Activated naive CD4-positive, alpha-beta T cell treated with anti-CD3 and anti-CD28 coated beads, Interleukin-2, amount 50 U/mL, for 24 hours (primary cell): ENCODE measurements around the gene SARNP.

Source experiments
- H3K27ac Mint-ChIP-seq: one replicate; pipeline ENCODE4 v1.8.0; 2021; ENCODE audit warnings: mild to moderate bottlenecking, mixed read lengths
- H3K27me3 Mint-ChIP-seq: one replicate; pipeline ENCODE4 v1.8.0; 2021; ENCODE audit warnings: mixed read lengths
- H3K36me3 Mint-ChIP-seq: one replicate; pipeline ENCODE4 v1.8.0; 2021; ENCODE audit warnings: mixed read lengths
- H3K4me1 Mint-ChIP-seq: one replicate; pipeline ENCODE4 v1.8.0; 2021; ENCODE audit warnings: mixed read lengths
- H3K4me3 Mint-ChIP-seq: one replicate; pipeline ENCODE4 v1.8.0; 2021; ENCODE audit warnings: mild to moderate bottlenecking, mixed read lengths
- H3K9me3 Mint-ChIP-seq: one replicate; pipeline ENCODE4 v1.8.0; 2021; ENCODE audit warnings: mixed read lengths

SARNP gene

GRCh38 chr12:55743406-55744339 is 73.9 kb downstream of the SARNP start:
- peak overlapping the region; percentile 52 for H3K27ac Mint-ChIP-seq
- H3K4me1 Mint-ChIP-seq: peaks cover 39% of the 10 kb centered on the region
- H3K36me3 Mint-ChIP-seq: no peaks in the 10 kb centered on the region
- H3K27me3 Mint-ChIP-seq: no peaks in the 10 kb centered on the region
- H3K9me3 Mint-ChIP-seq: no peaks in the 10 kb centered on the region
- peak overlapping the region; percentile 90 for H3K4me3 Mint-ChIP-seq

DNA sequence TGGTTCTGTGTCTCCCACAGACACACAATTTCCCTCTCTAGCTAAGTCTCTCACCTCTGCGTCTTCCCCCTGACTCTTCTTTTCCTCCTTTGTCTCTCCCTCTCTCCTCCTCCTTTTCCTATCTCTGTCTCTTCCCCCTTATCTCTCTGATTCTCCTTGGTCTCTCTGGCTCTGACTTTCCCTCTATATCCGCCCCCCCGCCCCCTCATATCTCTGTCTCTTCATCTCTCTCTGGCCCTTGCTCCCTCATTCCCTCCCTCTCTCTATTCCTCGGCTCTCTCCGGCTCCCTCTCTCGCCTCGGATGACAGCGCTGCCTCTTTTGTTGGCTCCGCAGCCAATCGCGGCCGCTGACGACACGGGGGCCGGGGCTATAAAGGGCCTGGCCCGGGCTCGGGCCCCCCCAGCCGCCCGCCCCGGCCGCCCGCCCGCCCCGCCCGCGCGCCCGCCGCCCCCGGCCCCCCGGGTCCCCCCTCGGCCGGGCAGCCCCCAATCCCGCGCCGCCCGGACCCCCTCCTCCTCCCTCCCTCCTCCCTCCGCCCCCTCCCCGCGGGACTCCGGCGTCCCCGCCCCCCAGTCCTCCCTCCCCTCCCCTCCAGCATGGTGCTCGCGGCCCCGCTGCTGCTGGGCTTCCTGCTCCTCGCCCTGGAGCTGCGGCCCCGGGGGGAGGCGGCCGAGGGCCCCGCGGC is 74.7 kb downstream of the SARNP start, which contains the start of gene GDF11:
TSS of gene GDF11 (plus strand) at position 404 of the 687 bp plus-strand sequence. CDS start at position 599, 195 bp downstream.
- H3K4me3 Mint-ChIP-seq: peak within 1 kb of the TSS; percentile 90
- peaks cover 46% of the 10 kb centered on the region for H3K4me1 Mint-ChIP-seq
- no peaks in the 10 kb centered on the region for H3K9me3 Mint-ChIP-seq
- peak within 1 kb of the TSS; percentile 74 for H3K27ac Mint-ChIP-seq
- no peaks in the 10 kb centered on the region for H3K27me3 Mint-ChIP-seq
- H3K36me3 Mint-ChIP-seq: no peaks in the 10 kb centered on the region

- H3K4me3 Mint-ChIP-seq: peak overlapping the region; percentile 87
- peak overlapping the region; percentile 39 for H3K27ac Mint-ChIP-seq
- peaks cover 54% of the 10 kb centered on the region for H3K4me1 Mint-ChIP-seq
- no peaks in the 10 kb centered on the region for H3K9me3 Mint-ChIP-seq
- no peaks in the 10 kb centered on the region for H3K36me3 Mint-ChIP-seq
- H3K27me3 Mint-ChIP-seq: no peaks in the 10 kb centered on the region
Observed at GRCh38 chr12:55741931-55742680, 75.4 kb downstream of the SARNP start.

DNA sequence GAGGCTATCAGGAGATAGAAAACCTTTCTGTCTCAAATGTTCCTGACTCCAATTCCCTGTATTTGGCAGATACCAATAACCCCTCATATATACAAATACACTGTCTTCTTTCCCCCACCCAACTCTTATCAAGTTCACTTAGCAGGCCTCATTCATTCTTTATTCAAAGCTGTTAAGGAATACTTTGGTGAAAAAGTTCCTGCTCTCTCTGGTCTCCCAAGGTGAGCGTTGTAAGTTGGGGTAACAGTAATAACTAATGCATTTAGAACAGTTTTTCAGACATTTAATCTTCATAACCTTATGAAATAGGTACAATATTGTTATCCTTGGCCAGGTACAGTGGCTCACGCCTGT is 78.5 kb downstream of the SARNP start:
- no peaks in the 10 kb centered on the region for H3K27me3 Mint-ChIP-seq
- peaks cover 39% of the 10 kb centered on the region for H3K4me1 Mint-ChIP-seq
- H3K27ac Mint-ChIP-seq: no peak overlapping the region
- H3K4me3 Mint-ChIP-seq: peak overlapping the region; percentile 91
- H3K36me3 Mint-ChIP-seq: no peaks in the 10 kb centered on the region
- H3K9me3 Mint-ChIP-seq: no peaks in the 10 kb centered on the region

DNA sequence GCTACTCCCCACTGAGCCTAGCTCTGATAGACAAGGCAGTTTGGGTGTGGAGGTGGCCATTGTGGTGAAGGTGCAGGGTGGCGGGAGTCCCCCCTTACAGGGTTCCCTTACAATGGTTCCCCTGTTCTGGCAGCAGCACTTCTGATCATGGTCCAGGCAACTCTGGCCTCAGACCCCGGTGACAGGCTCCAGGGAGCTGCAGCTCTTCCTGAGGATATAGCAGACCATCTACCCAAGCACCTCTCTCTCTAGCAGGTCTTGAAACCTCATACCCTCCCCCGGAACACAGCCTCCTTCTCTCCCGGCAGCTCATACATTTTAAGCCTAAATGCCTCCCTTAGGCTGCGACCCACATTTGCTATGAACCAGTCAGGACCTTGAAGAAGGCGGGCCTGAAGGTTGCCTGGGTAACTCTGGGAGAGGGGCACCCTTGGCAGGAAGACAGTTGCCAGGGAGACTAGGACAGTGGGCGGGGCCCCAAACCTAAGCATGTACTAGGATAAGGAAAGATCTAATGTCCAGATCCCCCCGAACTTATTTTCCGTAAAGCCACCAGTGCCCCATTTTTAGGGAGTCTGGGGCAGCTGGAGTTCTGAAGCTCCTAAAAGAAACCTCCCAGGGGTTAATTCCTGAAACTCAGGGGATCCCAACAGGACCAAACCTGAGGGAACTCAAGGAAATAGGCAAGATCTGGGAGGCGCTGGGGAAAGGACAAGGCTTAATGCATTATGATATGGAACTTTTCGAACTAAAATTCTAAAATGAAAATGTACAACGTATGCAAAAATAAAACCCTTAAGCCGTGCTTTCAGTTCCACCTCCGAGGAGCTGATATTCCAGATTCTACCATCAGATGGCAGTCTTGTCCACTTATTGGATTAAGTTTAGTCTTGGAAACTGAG is 79.2 kb downstream of the SARNP start:
- H3K9me3 Mint-ChIP-seq: no peaks in the 10 kb centered on the region
- H3K4me3 Mint-ChIP-seq: peak overlapping the region; percentile 91
- H3K4me1 Mint-ChIP-seq: peaks cover 37% of the 10 kb centered on the region
- no peaks in the 10 kb centered on the region for H3K36me3 Mint-ChIP-seq
- H3K27ac Mint-ChIP-seq: peak overlapping the region; percentile 91
- H3K27me3 Mint-ChIP-seq: no peaks in the 10 kb centered on the region

GRCh38 chr12:55737581-55738122 is 79.9 kb downstream of the SARNP start:
- no peaks in the 10 kb centered on the region for H3K27me3 Mint-ChIP-seq
- H3K4me3 Mint-ChIP-seq: peak overlapping the region; percentile 91
- H3K27ac Mint-ChIP-seq: peak overlapping the region; percentile 89
- peaks cover 35% of the 10 kb centered on the region for H3K4me1 Mint-ChIP-seq
- no peaks in the 10 kb centered on the region for H3K9me3 Mint-ChIP-seq
- H3K36me3 Mint-ChIP-seq: no peaks in the 10 kb centered on the region

- no peaks in the 10 kb centered on the region for H3K36me3 Mint-ChIP-seq
- H3K4me1 Mint-ChIP-seq: peaks cover 28% of the 10 kb centered on the region
- H3K27ac Mint-ChIP-seq: peak overlapping the region; percentile 89
- no peaks in the 10 kb centered on the region for H3K9me3 Mint-ChIP-seq
- no peaks in the 10 kb centered on the region for H3K27me3 Mint-ChIP-seq
- peak overlapping the region; percentile 63 for H3K4me3 Mint-ChIP-seq
Observed at GRCh38 chr12:55736780-55737580, 80.5 kb downstream of the SARNP start.

- Mint-ChIP-seq H3K36me3 (no peaks in the 10 kb centered on the region), H3K9me3 (no peaks in the 10 kb centered on the region), H3K27ac (peak overlapping the region; percentile 59), H3K4me3 (no peak overlapping the region), H3K4me1 (peaks cover 25% of the 10 kb centered on the region), H3K27me3 (no peaks in the 10 kb centered on the region)
Observed at GRCh38 chr12:55736076-55736475, 81.4 kb downstream of the SARNP start.

GRCh38 chr12:55734595-55734994 is 82.9 kb downstream of the SARNP start:
- Mint-ChIP-seq H3K4me1 (peaks cover 38% of the 10 kb centered on the region), H3K27ac (no peak overlapping the region), H3K27me3 (no peaks in the 10 kb centered on the region), H3K9me3 (no peaks in the 10 kb centered on the region), H3K36me3 (no peaks in the 10 kb centered on the region), H3K4me3 (no peak overlapping the region)

GRCh38 chr12:55733858-55734257 is 83.7 kb downstream of the SARNP start:
- Mint-ChIP-seq H3K9me3 (no peaks in the 10 kb centered on the region), H3K27ac (no peak overlapping the region), H3K27me3 (no peaks in the 10 kb centered on the region), H3K36me3 (no peaks in the 10 kb centered on the region), H3K4me3 (no peak overlapping the region), H3K4me1 (peaks cover 41% of the 10 kb centered on the region)

DNA sequence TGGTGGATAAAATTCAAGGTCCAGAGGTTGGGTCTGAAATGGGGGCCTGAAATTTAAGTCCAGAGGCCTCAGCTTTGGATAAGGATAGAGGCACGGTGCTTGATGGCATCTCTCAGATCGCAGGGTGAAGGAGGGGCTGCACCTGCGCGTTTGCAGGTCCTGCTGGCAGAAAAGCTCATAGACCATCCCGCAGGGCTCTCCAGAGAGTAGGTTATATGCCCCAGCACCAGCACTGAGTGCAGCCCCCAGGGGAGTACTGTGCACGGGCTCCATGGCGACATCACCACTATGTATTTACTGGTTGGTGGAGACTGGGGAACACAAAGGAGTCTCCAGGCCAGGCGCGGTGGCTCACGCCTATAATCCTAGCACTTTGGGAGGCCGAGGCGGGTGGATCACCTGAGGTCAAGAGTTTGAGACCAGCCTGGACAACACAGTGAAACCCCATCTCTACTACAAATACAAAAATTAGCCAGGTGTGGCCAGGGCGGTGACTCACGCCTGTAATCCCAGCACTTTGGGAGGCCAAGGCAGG is 84.4 kb downstream of the SARNP start:
- Mint-ChIP-seq H3K4me3 (no peak overlapping the region), H3K27me3 (no peaks in the 10 kb centered on the region), H3K27ac (no peak overlapping the region), H3K4me1 (peaks cover 35% of the 10 kb centered on the region), H3K36me3 (no peaks in the 10 kb centered on the region), H3K9me3 (no peaks in the 10 kb centered on the region)

GRCh38 chr12:55732288-55732687 is 85.2 kb downstream of the SARNP start:
- H3K27me3 Mint-ChIP-seq: no peaks in the 10 kb centered on the region
- H3K9me3 Mint-ChIP-seq: no peaks in the 10 kb centered on the region
- peak overlapping the region; percentile 24 for H3K27ac Mint-ChIP-seq
- H3K36me3 Mint-ChIP-seq: no peaks in the 10 kb centered on the region
- peaks cover 31% of the 10 kb centered on the region for H3K4me1 Mint-ChIP-seq
- H3K4me3 Mint-ChIP-seq: no peak overlapping the region

DNA sequence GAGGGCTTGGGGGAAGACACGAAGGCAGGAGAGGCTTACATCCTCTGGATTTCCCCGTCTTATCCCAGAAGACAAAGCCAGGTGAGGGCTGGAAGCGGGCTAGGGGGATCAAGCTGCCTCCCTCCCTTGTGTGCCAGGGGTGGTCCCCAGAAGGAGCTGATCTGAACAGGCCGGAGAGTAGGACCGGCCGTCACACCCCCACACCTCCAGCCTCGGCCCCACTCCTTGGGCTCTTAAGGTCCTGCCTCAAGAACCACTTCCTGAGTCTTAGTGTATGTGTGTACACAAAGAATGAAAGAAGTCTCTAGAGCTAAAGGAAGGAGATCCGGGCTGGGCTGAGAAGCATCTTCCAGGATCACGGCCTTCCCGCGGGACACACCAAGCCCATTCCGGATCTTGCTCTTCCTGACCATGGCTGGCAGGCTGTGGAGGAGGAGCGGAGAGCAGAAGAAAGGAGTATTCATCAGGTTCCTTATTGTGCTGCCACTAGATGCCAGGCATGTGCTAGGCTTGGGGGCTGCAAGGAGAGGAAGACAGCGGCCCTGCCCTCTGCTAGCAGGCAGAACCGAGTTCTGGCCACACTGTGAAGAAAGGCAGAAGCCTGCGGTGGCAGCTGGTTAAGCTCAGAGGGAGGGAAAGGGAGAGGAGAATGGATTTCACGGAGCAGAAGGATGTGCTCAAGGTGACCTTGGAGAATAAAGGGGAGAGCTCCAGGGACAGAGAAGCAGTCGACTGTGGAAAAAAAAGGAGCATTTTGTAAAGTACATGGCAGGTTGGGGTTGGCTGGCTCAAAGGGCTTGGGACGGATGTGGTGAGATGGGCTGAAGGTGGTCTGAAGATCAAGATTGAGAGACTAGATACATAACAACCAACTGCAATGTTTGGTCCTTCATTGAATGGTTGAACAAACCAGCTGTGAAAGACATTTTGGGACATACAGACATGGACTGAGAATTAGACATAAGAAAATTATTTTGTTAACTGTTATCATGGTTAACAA is 87.4 kb downstream of the SARNP start:
- Mint-ChIP-seq H3K4me3 (peak overlapping the region; percentile 93), H3K4me1 (peaks cover 40% of the 10 kb centered on the region), H3K9me3 (no peaks in the 10 kb centered on the region), H3K27me3 (no peaks in the 10 kb centered on the region), H3K36me3 (no peaks in the 10 kb centered on the region), H3K27ac (peak overlapping the region; percentile 96)
